ENCODE measurements around the gene MYL10.

MYL10 gene

DNA sequence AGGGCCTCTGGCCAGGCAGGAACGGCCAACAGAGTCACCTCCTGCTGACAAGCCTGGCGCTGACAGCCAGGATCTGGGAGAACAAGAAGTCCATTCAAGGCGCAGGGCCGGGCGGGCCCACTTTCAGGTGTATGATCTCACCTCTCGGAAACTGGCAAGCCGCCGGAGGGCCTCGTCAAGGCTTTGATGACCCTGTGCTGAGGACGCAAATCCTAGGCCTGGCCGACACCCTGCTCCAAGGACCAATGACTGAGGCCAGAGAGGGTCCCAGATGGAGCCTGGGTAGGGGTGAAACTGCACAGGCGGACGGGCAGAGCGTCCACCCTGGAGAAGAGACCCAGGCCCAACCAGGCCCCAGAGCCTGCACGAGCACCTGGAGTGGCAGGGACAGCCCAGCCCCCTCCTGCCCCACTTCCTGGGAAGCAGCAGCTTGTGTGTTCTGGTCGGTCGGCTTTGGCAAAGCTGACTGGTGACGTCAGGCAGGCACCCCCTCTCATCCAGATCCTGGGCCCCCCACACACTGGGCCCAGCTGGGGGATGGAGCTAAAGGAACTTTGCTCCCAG is 30.6 kb downstream of the MYL10 start:
- H3K4me1 ChIP-seq (ENCODE audit: control insufficient read depth, insufficient read depth, low read depth, low read length): peaks cover 14% of the 10 kb centered on the region
- peaks cover 26 to 71% of the 10 kb centered on the region in 2 experiments for H3K27me3 ChIP-seq (ENCODE audit: control insufficient read depth in 1 of 2, insufficient read depth in 1 of 2, low read length in 2 of 2)
- 80% methylated on average over 18 of the region's 18 CpGs for WGBS

DNA sequence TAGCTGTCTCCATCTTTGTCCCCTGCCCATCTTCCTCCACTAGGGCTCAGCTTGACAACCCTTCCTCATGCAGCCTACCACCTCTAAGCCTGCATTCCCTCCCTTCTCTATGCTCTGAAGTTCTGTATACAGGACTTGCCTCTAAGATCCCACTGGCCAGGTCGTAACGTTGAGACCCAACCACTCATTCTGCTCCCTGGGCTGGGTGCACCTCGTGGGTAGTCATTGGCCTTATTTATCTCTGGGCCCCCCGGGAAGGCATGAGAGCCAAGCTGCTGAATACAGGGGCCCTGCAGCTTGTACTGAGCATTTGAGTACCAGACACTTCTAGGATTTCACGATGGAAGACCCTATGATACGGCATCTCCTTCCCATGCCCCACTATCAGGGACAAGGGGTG is 31.2 kb downstream of the MYL10 start:
- Histone ChIP-seq H2BK12ac (ENCODE audit: low read length in 2 of 2) (no peak overlapping the region), H3K27me3 (ENCODE audit: control insufficient read depth in 1 of 2, insufficient read depth in 1 of 2, low read length in 2 of 2) (peaks cover 29 to 74% of the 10 kb centered on the region in 2 experiments), H3K14ac (ENCODE audit: low read length in 2 of 2) (no peak overlapping the region), H2AK5ac (ENCODE audit: low read length, severe bottlenecking) (no peak overlapping the region), H3K9ac (ENCODE audit: low read length) (no peak overlapping the region), H2BK120ac (ENCODE audit: low read depth, low read length) (no peak overlapping the region), H2BK5ac (ENCODE audit: low read depth, low read length, poor library complexity, severe bottlenecking) (no peak overlapping the region), H3K4me3 (ENCODE audit: insufficient read depth in 1 of 2, low read depth in 1 of 2, low read length in 2 of 2) (no peak overlapping the region), H2AFZ (ENCODE audit: low read depth, low read length) (no peak overlapping the region), H3K23ac (ENCODE audit: low read length in 2 of 2) (no peak overlapping the region), H3K4ac (ENCODE audit: low read depth in 1 of 2, low read length in 2 of 2) (no peak overlapping the region), H3K79me1 (replicated peaks; ENCODE audit: low read length, poor library complexity, severe bottlenecking) (no peaks in the 10 kb centered on the region), H3K4me1 (ENCODE audit: control insufficient read depth, insufficient read depth, low read depth, low read length) (peaks cover 13% of the 10 kb centered on the region), H3K27ac (ENCODE audit: low read length, poor library complexity, severe bottlenecking) (no peak overlapping the region), H3K4me2 (ENCODE audit: low read length, poor library complexity, severe bottlenecking) (no peak overlapping the region), H3K18ac (ENCODE audit: low read depth in 1 of 2, low read length in 2 of 2) (no peak overlapping the region), H4K8ac (ENCODE audit: low read length) (no peak overlapping the region), H3K36me3 (ENCODE audit: control insufficient read depth in 1 of 2, insufficient read depth in 2 of 2, low read depth in 1 of 2, low read length in 2 of 2) (no peaks in the 10 kb centered on the region), H3K9me3 (ENCODE audit: control insufficient read depth, low read length) (no peaks in the 10 kb centered on the region), H4K91ac (ENCODE audit: low read length) (no peak overlapping the region), H2BK15ac (ENCODE audit: low read depth, poor library complexity, severe bottlenecking) (no peak overlapping the region)
- 88% methylated on average over 6 of the region's 6 CpGs for WGBS
- DNase-seq: no peak

More for the DNA sequence above, 30.6 kb downstream of the MYL10 start:
- no peak overlapping the region for H4K91ac ChIP-seq (ENCODE audit: low read length)
- H3K18ac ChIP-seq (ENCODE audit: low read depth in 1 of 2, low read length in 2 of 2): no peak overlapping the region
- no peak overlapping the region for H3K14ac ChIP-seq (ENCODE audit: low read length in 2 of 2)
- H3K4me3 ChIP-seq (ENCODE audit: insufficient read depth in 1 of 2, low read depth in 1 of 2, low read length in 2 of 2): no peak overlapping the region
- no peak overlapping the region for H2BK12ac ChIP-seq (ENCODE audit: low read length in 2 of 2)
- peak overlapping the region; percentile 49 for H2BK15ac ChIP-seq (ENCODE audit: low read depth, poor library complexity, severe bottlenecking)
- no peak overlapping the region for H2BK5ac ChIP-seq (ENCODE audit: low read depth, low read length, poor library complexity, severe bottlenecking)
- no peak overlapping the region for H2AK5ac ChIP-seq (ENCODE audit: low read length, severe bottlenecking)
- no peak overlapping the region for H2BK120ac ChIP-seq (ENCODE audit: low read depth, low read length)
- no peak overlapping the region for H3K4ac ChIP-seq (ENCODE audit: low read depth in 1 of 2, low read length in 2 of 2)
- no peak for DNase-seq
- H3K36me3 ChIP-seq (ENCODE audit: control insufficient read depth in 1 of 2, insufficient read depth in 2 of 2, low read depth in 1 of 2, low read length in 2 of 2): no peaks in the 10 kb centered on the region
- no peak overlapping the region for H3K27ac ChIP-seq (ENCODE audit: low read length, poor library complexity, severe bottlenecking)
- H3K23ac ChIP-seq (ENCODE audit: low read length in 2 of 2): no peak overlapping the region
- no peak overlapping the region for H3K4me2 ChIP-seq (ENCODE audit: low read length, poor library complexity, severe bottlenecking)
- no peaks in the 10 kb centered on the region for H3K9me3 ChIP-seq (ENCODE audit: control insufficient read depth, low read length)
- H4K8ac ChIP-seq (ENCODE audit: low read length): no peak overlapping the region
- no peak overlapping the region for H2AFZ ChIP-seq (ENCODE audit: low read depth, low read length)
- no peaks in the 10 kb centered on the region for H3K79me1 ChIP-seq (replicated peaks; ENCODE audit: low read length, poor library complexity, severe bottlenecking)
- no peak overlapping the region for H3K9ac ChIP-seq (ENCODE audit: low read length)

DNA sequence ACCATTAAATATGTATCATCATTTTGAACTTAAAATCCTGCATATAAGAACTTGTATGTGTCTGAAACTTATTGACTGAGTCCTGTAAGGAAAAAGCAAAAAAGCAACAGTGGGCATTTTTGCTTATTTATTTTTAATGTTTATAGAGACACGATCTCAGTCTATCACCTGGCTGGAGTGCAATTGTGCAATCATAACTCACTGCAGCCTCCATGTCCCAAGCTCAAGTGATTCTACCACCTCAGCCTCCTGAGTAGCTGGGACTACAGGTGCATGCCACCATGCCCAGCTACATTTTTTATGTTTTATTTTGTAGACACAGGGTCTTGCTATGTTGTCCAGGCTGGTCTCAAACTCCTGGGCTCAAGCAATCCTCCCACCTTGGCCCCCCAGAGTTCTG is 32.2 kb downstream of the MYL10 start:
- no peak overlapping the region for H3K23ac ChIP-seq (ENCODE audit: low read length in 2 of 2)
- no peak overlapping the region for H2BK15ac ChIP-seq (ENCODE audit: low read depth, poor library complexity, severe bottlenecking)
- no peak overlapping the region for H2AFZ ChIP-seq (ENCODE audit: low read depth, low read length)
- no peak overlapping the region for H2BK5ac ChIP-seq (ENCODE audit: low read depth, low read length, poor library complexity, severe bottlenecking)
- H3K27me3 ChIP-seq (ENCODE audit: control insufficient read depth in 1 of 2, insufficient read depth in 1 of 2, low read length in 2 of 2): peaks cover 26 to 75% of the 10 kb centered on the region in 2 experiments
- DNase-seq: no peak
- no peak overlapping the region for H3K9ac ChIP-seq (ENCODE audit: low read length)
- 100% methylated on average over 1 of the region's 1 CpG for WGBS
- no peak overlapping the region for H3K4ac ChIP-seq (ENCODE audit: low read depth in 1 of 2, low read length in 2 of 2)
- H2BK120ac ChIP-seq (ENCODE audit: low read depth, low read length): no peak overlapping the region
- no peaks in the 10 kb centered on the region for H3K36me3 ChIP-seq (ENCODE audit: control insufficient read depth in 1 of 2, insufficient read depth in 2 of 2, low read depth in 1 of 2, low read length in 2 of 2)
- H3K18ac ChIP-seq (ENCODE audit: low read depth in 1 of 2, low read length in 2 of 2): no peak overlapping the region
- no peak overlapping the region for H2AK5ac ChIP-seq (ENCODE audit: low read length, severe bottlenecking)
- no peak overlapping the region for H3K4me3 ChIP-seq (ENCODE audit: insufficient read depth in 1 of 2, low read depth in 1 of 2, low read length in 2 of 2)
- H2BK12ac ChIP-seq (ENCODE audit: low read length in 2 of 2): no peak overlapping the region
- no peak overlapping the region for H3K27ac ChIP-seq (ENCODE audit: low read length, poor library complexity, severe bottlenecking)
- no peak overlapping the region for H3K4me2 ChIP-seq (ENCODE audit: low read length, poor library complexity, severe bottlenecking)
- no peaks in the 10 kb centered on the region for H3K9me3 ChIP-seq (ENCODE audit: control insufficient read depth, low read length)
- H4K8ac ChIP-seq (ENCODE audit: low read length): no peak overlapping the region
- H3K79me1 ChIP-seq (replicated peaks; ENCODE audit: low read length, poor library complexity, severe bottlenecking): no peaks in the 10 kb centered on the region
- no peak overlapping the region for H3K14ac ChIP-seq (ENCODE audit: low read length in 2 of 2)
- peaks cover 8% of the 10 kb centered on the region for H3K4me1 ChIP-seq (ENCODE audit: control insufficient read depth, insufficient read depth, low read depth, low read length)
- no peak overlapping the region for H4K91ac ChIP-seq (ENCODE audit: low read length)

DNA sequence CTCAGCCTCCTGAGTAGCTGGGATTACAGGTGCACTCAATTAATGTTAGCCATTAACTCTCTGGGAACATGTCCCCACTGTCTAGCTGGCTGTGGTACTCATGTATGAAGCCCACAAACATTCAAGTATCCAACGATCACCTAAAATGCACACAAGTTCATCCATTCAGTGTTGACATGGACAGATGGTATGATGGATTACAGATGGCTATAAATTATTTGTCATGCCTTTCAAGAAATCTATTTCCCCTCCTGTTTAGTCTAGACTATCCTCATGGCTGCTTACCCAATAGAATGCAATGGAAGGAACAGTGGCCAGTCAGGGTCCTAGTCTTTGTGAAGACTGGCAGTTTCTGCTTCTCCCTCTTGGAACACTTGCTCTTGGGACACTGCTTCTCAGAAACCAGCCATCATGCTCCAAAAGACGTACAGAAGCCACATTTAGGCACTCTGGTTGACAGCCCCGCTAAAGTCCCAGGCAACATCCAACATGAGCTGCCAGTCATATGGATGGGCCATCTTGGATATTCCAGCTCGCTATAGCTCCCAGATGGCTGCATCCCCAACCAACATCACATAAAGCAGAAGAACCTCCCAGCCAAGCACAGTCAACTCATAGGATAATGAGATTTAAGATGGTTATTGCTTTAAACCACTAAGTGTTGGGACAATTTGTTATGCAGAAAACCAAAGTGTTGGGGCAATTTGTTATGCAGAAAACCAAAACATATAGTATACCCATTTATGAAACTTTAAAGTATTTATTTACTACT is 33.1 kb downstream of the MYL10 start:
- H3K4me1 ChIP-seq (ENCODE audit: control insufficient read depth, insufficient read depth, low read depth, low read length): peaks cover 8% of the 10 kb centered on the region
- no peak overlapping the region for H2AK5ac ChIP-seq (ENCODE audit: low read length, severe bottlenecking)
- H3K27ac ChIP-seq (ENCODE audit: low read length, poor library complexity, severe bottlenecking): no peak overlapping the region
- H3K36me3 ChIP-seq (ENCODE audit: control insufficient read depth in 1 of 2, insufficient read depth in 2 of 2, low read depth in 1 of 2, low read length in 2 of 2): no peaks in the 10 kb centered on the region
- H3K14ac ChIP-seq (ENCODE audit: low read length in 2 of 2): no peak overlapping the region
- no peak overlapping the region for H3K4me3 ChIP-seq (ENCODE audit: insufficient read depth in 1 of 2, low read depth in 1 of 2, low read length in 2 of 2)
- no peak overlapping the region for H2BK15ac ChIP-seq (ENCODE audit: low read depth, poor library complexity, severe bottlenecking)
- H3K4ac ChIP-seq (ENCODE audit: low read depth in 1 of 2, low read length in 2 of 2): no peak overlapping the region
- H3K9ac ChIP-seq (ENCODE audit: low read length): no peak overlapping the region
- H4K8ac ChIP-seq (ENCODE audit: low read length): no peak overlapping the region
- H3K4me2 ChIP-seq (ENCODE audit: low read length, poor library complexity, severe bottlenecking): no peak overlapping the region
- 79% methylated on average over 3 of the region's 4 CpGs for WGBS
- H3K79me1 ChIP-seq (replicated peaks; ENCODE audit: low read length, poor library complexity, severe bottlenecking): no peaks in the 10 kb centered on the region
- H3K18ac ChIP-seq (ENCODE audit: low read depth in 1 of 2, low read length in 2 of 2): no peak overlapping the region
- H2BK120ac ChIP-seq (ENCODE audit: low read depth, low read length): no peak overlapping the region
- H3K27me3 ChIP-seq (ENCODE audit: control insufficient read depth in 1 of 2, insufficient read depth in 1 of 2, low read length in 2 of 2): peaks cover 23 to 66% of the 10 kb centered on the region in 2 experiments
- H2AFZ ChIP-seq (ENCODE audit: low read depth, low read length): no peak overlapping the region
- no peak overlapping the region for H2BK5ac ChIP-seq (ENCODE audit: low read depth, low read length, poor library complexity, severe bottlenecking)
- H3K23ac ChIP-seq (ENCODE audit: low read length in 2 of 2): no peak overlapping the region
- H2BK12ac ChIP-seq (ENCODE audit: low read length in 2 of 2): no peak overlapping the region
- no peak overlapping the region for H4K91ac ChIP-seq (ENCODE audit: low read length)
- no peak for DNase-seq
- H3K9me3 ChIP-seq (ENCODE audit: control insufficient read depth, low read length): no peaks in the 10 kb centered on the region

Measured in mesenchymal stem cell (in vitro differentiated cells and primary cell).